ENCODE measurements around the gene SPTLC3. TPM values are rescaled to one million over a fixed set of nuclear protein-coding genes. Genes with fewer than 3 reads are reported as not detected.

Gene SPTLC3
- total and polyA plus RNA-seq, 2 experiments from 2014 or later, result 0.52 to 0.66 TPM

- Histone ChIP-seq H3K4me1 (ENCODE audit: insufficient read depth) (no peaks in the 10 kb centered on the region), H2AFZ (no peak overlapping the region), H3K36me3 (ENCODE audit: insufficient read depth) (no peaks in the 10 kb centered on the region), H3K79me2 (replicated peaks; ENCODE audit: insufficient read depth) (no peaks in the 10 kb centered on the region), H3K9me2 (ENCODE audit: insufficient read depth) (0 out of 2 replicates have a peak, but pooled peaks cover 8% of the 10 kb centered on the region), H3F3A (replicated peaks; ENCODE audit: low read depth) (no peaks in the 10 kb centered on the region), H3K4me3 (no peak overlapping the region), H4K20me1 (replicated peaks; ENCODE audit: insufficient read depth) (no peaks in the 10 kb centered on the region), H3K27ac (ENCODE audit: low read depth) (no peak overlapping the region), H3K27me3 (ENCODE audit: insufficient read depth) (no peaks in the 10 kb centered on the region), H3K4me2 (no peak overlapping the region)
- no peaks in the 10 kb centered on the region for H3K27me3 Mint-ChIP-seq (ENCODE audit: insufficient read depth, low read depth, poor library complexity)
- ATAC-seq, result no peak
- H3K4me3 Mint-ChIP-seq, result no peak overlapping the region
- H3K27ac Mint-ChIP-seq, result no peak overlapping the region
- no peaks in the 10 kb centered on the region for H3K9me3 Mint-ChIP-seq
- no peaks in the 10 kb centered on the region for H3K4me1 Mint-ChIP-seq
- H3K36me3 Mint-ChIP-seq (ENCODE audit: low read depth), result no peaks in the 10 kb centered on the region
- DNase-seq (ENCODE audit: low spot score), result no peak
- TF ChIP-seq CTCF (conservative IDR thresholded peaks at IDR 0.05; ENCODE audit: low read depth in 2 of 2) (no peak), ETS1 (IDR thresholded peaks at IDR 0.05) (no peak), EZH2 (IDR thresholded peaks at IDR 0.05; ENCODE audit: low read depth, unreplicated experiment) (no peak), CREB1 (CRISPR knock-in tag; IDR thresholded peaks at IDR 0.05; ENCODE audit: low read depth) (no peak), ZNF462 (CRISPR knock-in tag; IDR thresholded peaks at IDR 0.05) (no peak), EZH2phosphoT487 (IDR thresholded peaks at IDR 0.05; ENCODE audit: unreplicated experiment) (no peak), JUNB (IDR thresholded peaks at IDR 0.05; ENCODE audit: unreplicated experiment) (no peak), NANOG (IDR thresholded peaks at IDR 0.05; ENCODE audit: borderline replicate concordance) (no peak), ZNF114 (CRISPR knock-in tag; IDR thresholded peaks at IDR 0.05) (no peak), STAT1 (IDR thresholded peaks at IDR 0.05; ENCODE audit: unreplicated experiment) (no peak), REST (IDR thresholded peaks at IDR 0.05; ENCODE audit: unreplicated experiment) (no peak), POLR2AphosphoS5 (IDR thresholded peaks at IDR 0.05; ENCODE audit: low read depth) (no peak), ZNF331 (CRISPR knock-in tag; IDR thresholded peaks at IDR 0.05; ENCODE audit: low read depth) (no peak)
These were observed 132.8 kb downstream of the SPTLC3 start for GRCh38 chr20:13141546-13141945.
